ENCODE data around the gene PCDHA10.

The PCDHA10 gene

DNA sequence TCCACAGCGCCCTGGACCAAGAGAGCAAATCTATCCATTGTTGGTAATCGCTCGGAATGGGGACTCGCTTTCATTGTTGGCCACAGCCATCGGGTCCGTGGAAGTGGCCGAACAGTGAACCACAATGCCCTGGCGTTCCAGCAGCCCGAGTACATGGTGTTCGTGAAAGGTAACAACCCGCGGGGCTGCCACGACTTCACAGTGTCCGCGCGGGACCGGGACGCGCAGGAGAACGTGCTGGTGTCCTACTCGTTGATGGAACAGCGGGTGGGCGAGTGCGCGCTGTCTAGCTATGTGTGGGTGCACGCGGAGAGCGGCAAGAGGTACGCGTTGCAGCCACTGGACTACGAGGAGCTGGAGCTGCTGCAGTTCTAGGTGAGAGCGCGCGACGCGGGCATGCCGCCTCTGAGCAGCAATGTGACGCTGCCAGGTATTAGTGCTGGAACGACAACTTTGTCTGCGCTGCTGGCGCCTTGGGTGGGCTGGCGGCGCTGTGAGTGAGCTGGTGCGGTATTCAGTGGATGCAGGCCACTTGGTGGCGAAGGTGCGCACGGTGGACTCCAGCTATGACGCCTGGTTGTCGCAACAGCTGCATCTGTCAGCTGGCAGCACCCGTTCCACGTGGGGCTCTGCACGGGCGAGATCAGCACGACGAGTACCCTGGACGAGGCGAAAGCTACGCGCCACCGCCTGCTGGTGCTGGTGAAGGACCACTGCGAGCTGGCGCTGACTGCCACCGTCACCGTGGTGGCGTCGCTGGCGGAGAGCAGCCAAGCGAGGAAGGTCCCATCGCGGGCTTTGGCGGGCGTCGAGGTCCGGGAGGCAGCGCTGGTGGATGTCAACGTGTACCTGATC lies 7.0 kb downstream of the PCDHA10 start:
- TF ChIP-seq SNAI2 (CRISPR knock-in tag; IDR thresholded peaks at IDR 0.05) (no peak), OSR1 (CRISPR knock-in tag; IDR thresholded peaks at IDR 0.05) (no peak), ZNF565 (CRISPR knock-in tag; conservative IDR thresholded peaks at IDR 0.05; ENCODE audit: low read depth) (no peak), ESRRG (CRISPR knock-in tag; IDR thresholded peaks at IDR 0.05) (no peak), ZFP3 (CRISPR knock-in tag; IDR thresholded peaks at IDR 0.05) (no peak), RARB (CRISPR knock-in tag; IDR thresholded peaks at IDR 0.05) (no peak), PPARA (CRISPR knock-in tag; IDR thresholded peaks at IDR 0.05; ENCODE audit: borderline replicate concordance) (no peak), ZC3H10 (CRISPR knock-in tag; IDR thresholded peaks at IDR 0.05) (no peak)
- TF ChIP-seq, protein P1, sequence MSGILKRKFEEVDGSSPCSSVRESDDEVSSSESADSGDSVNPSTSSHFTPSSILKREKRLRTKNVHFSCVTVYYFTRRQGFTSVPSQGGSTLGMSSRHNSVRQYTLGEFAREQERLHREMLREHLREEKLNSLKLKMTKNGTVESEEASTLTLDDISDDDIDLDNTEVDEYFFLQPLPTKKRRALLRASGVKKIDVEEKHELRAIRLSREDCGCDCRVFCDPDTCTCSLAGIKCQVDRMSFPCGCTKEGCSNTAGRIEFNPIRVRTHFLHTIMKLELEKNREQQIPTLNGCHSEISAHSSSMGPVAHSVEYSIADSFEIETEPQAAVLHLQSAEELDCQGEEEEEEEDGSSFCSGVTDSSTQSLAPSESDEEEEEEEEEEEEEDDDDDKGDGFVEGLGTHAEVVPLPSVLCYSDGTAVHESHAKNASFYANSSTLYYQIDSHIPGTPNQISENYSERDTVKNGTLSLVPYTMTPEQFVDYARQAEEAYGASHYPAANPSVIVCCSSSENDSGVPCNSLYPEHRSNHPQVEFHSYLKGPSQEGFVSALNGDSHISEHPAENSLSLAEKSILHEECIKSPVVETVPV (CRISPR knock-in tag; IDR thresholded peaks at IDR 0.05) = no peak
- TF ChIP-seq, protein P2, sequence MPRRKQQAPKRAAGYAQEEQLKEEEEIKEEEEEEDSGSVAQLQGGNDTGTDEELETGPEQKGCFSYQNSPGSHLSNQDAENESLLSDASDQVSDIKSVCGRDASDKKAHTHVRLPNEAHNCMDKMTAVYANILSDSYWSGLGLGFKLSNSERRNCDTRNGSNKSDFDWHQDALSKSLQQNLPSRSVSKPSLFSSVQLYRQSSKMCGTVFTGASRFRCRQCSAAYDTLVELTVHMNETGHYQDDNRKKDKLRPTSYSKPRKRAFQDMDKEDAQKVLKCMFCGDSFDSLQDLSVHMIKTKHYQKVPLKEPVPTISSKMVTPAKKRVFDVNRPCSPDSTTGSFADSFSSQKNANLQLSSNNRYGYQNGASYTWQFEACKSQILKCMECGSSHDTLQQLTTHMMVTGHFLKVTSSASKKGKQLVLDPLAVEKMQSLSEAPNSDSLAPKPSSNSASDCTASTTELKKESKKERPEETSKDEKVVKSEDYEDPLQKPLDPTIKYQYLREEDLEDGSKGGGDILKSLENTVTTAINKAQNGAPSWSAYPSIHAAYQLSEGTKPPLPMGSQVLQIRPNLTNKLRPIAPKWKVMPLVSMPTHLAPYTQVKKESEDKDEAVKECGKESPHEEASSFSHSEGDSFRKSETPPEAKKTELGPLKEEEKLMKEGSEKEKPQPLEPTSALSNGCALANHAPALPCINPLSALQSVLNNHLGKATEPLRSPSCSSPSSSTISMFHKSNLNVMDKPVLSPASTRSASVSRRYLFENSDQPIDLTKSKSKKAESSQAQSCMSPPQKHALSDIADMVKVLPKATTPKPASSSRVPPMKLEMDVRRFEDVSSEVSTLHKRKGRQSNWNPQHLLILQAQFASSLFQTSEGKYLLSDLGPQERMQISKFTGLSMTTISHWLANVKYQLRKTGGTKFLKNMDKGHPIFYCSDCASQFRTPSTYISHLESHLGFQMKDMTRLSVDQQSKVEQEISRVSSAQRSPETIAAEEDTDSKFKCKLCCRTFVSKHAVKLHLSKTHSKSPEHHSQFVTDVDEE (CRISPR knock-in tag; IDR thresholded peaks at IDR 0.05) = no peak
- TF ChIP-seq, protein P3, sequence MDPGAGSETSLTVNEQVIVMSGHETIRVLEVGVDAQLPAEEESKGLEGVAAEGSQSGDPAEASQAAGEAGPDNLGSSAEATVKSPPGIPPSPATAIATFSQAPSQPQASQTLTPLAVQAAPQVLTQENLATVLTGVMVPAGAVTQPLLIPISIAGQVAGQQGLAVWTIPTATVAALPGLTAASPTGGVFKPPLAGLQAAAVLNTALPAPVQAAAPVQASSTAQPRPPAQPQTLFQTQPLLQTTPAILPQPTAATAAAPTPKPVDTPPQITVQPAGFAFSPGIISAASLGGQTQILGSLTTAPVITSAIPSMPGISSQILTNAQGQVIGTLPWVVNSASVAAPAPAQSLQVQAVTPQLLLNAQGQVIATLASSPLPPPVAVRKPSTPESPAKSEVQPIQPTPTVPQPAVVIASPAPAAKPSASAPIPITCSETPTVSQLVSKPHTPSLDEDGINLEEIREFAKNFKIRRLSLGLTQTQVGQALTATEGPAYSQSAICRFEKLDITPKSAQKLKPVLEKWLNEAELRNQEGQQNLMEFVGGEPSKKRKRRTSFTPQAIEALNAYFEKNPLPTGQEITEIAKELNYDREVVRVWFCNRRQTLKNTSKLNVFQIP (CRISPR knock-in tag; IDR thresholded peaks at IDR 0.05; ENCODE audit: borderline replicate concordance, low read depth) = no peak
- ATAC-seq = no peak

DNA sequence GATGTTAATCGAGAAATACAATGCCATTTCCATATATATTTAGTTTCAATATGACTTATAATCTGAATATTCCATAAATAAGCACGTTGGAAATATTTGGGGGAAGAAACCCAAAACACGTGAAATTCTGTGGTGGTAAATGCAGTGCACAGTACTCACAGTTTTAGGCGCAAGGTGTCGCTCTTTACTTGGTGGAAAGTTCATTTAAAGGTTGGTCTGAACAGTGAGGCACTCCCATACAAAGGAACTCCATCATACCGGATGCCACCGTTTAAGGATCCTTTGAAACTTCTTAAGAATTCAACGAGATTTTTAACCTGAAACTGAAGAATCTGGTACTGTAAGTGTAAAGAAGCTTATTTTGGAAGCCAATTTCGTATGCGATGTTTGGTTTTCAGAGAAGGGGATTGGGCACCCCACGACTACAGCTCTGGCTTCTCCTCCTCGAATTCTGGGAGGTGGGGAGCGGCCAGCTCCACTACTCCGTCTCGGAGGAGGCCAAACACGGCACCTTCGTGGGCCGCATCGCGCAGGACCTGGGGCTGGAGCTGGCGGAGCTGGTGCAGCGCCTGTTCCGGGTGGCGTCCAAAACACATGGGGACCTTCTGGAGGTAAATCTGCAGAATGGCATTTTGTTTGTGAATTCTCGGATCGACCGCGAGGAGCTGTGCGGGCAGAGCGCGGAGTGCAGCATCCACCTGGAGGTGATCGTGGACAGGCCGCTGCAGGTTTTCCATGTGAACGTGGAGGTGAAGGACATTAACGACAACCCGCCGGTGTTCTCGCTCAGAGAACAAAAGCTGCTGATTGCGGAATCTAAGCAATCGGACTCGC lies 13.2 kb downstream of the PCDHA10 start, which contains the start of gene PCDHA11:
Gene PCDHA11 (plus strand): TSS at position 237 of the 834 bp plus-strand sequence. CDS start 147 bp downstream, at position 384.
- ATAC-seq = no peak
- no peak for TF ChIP-seq SNAI2 (CRISPR knock-in tag; IDR thresholded peaks at IDR 0.05)
- no peak for TF ChIP-seq CSDC2 (CRISPR knock-in tag; IDR thresholded peaks at IDR 0.05)
- TF ChIP-seq ZNF70 (CRISPR knock-in tag; IDR thresholded peaks at IDR 0.05) = no peak
- no peak for TF ChIP-seq TCF4 (CRISPR knock-in tag; IDR thresholded peaks at IDR 0.05; ENCODE audit: borderline replicate concordance)
- no peak for TF ChIP-seq ZC3H10 (CRISPR knock-in tag; IDR thresholded peaks at IDR 0.05)
- no peak for TF ChIP-seq BACH2 (CRISPR knock-in tag; IDR thresholded peaks at IDR 0.05; ENCODE audit: borderline replicate concordance)

DNA sequence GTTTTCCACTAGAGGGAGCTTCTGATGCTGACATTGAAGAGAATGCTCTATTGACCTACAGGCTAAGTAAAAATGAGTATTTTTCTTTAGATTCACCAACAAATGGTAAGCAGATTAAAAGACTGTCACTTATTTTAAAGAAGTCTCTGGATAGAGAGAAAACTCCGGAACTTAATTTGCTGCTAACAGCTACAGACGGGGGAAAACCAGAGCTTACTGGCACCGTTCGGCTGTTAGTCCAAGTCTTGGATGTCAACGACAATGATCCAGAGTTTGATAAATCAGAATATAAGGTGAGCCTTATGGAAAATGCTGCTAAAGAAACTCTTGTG lies 13.8 kb downstream of the PCDHA10 start:
- ATAC-seq = no peak
- TF ChIP-seq, protein P4, sequence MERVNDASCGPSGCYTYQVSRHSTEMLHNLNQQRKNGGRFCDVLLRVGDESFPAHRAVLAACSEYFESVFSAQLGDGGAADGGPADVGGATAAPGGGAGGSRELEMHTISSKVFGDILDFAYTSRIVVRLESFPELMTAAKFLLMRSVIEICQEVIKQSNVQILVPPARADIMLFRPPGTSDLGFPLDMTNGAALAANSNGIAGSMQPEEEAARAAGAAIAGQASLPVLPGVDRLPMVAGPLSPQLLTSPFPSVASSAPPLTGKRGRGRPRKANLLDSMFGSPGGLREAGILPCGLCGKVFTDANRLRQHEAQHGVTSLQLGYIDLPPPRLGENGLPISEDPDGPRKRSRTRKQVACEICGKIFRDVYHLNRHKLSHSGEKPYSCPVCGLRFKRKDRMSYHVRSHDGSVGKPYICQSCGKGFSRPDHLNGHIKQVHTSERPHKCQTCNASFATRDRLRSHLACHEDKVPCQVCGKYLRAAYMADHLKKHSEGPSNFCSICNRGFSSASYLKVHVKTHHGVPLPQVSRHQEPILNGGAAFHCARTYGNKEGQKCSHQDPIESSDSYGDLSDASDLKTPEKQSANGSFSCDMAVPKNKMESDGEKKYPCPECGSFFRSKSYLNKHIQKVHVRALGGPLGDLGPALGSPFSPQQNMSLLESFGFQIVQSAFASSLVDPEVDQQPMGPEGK (CRISPR knock-in tag; IDR thresholded peaks at IDR 0.05; ENCODE audit: borderline replicate concordance) = no peak
- TF ChIP-seq, protein P2 (CRISPR knock-in tag; IDR thresholded peaks at IDR 0.05) = no peak
- TF ChIP-seq TOX (CRISPR knock-in tag; IDR thresholded peaks at IDR 0.05; ENCODE audit: borderline replicate concordance) = no peak
- no peak for TF ChIP-seq OSR1 (CRISPR knock-in tag; IDR thresholded peaks at IDR 0.05)
- no peak for TF ChIP-seq ISL1 (CRISPR knock-in tag; IDR thresholded peaks at IDR 0.05)
- TF ChIP-seq ZC3H10 (CRISPR knock-in tag; IDR thresholded peaks at IDR 0.05) = no peak
- TF ChIP-seq SNAI2 (CRISPR knock-in tag; IDR thresholded peaks at IDR 0.05) = no peak
- no peak for TF ChIP-seq ZNF8 (CRISPR knock-in tag; IDR thresholded peaks at IDR 0.05)
- TF ChIP-seq RARB (CRISPR knock-in tag; IDR thresholded peaks at IDR 0.05) = no peak
- TF ChIP-seq ZNF70 (CRISPR knock-in tag; IDR thresholded peaks at IDR 0.05) = no peak
- TF ChIP-seq BACH2 (CRISPR knock-in tag; IDR thresholded peaks at IDR 0.05; ENCODE audit: borderline replicate concordance) = no peak
- no peak for TF ChIP-seq ZFP30 (CRISPR knock-in tag; IDR thresholded peaks at IDR 0.05)
- TF ChIP-seq GLIS3 (CRISPR knock-in tag; IDR thresholded peaks at IDR 0.05) = no peak
- TF ChIP-seq, protein P3 (CRISPR knock-in tag; IDR thresholded peaks at IDR 0.05; ENCODE audit: borderline replicate concordance, low read depth) = no peak
- TF ChIP-seq, protein P1 (CRISPR knock-in tag; IDR thresholded peaks at IDR 0.05) = no peak
